Activated CD4-positive, alpha-beta T cell treated with anti-CD3 and anti-CD28 coated beads for 1 hour (primary cell): Measurements from ENCODE around the gene PINLYP.

Source experiments
- DNase-seq: peaks from one replicate; pipeline ENCODE4 v3.0.0-alpha.2; 2020

PINLYP gene

GRCh38 chr19:43551399-43552197, 24.0 kb upstream of the PINLYP start:
- no peak for DNase-seq

- no peak for DNase-seq
Measured at GRCh38 chr19:43552198-43552450, 23.5 kb upstream of the PINLYP start.

- no peak for DNase-seq
Measured at GRCh38 chr19:43552616-43553015, 23.0 kb upstream of the PINLYP start.

- DNase-seq = no peak
Measured at GRCh38 chr19:43553656-43554055, 21.9 kb upstream of the PINLYP start.

- no peak for DNase-seq
Measured at GRCh38 chr19:43554317-43554895, 21.2 kb upstream of the PINLYP start.

GRCh38 chr19:43555185-43555770, 20.3 kb upstream of the PINLYP start:
- peak; percentile 70 for DNase-seq

- no peak for DNase-seq
Measured at GRCh38 chr19:43560687-43561086, 14.9 kb upstream of the PINLYP start.

- no peak for DNase-seq
Measured at GRCh38 chr19:43561139-43561970, 14.2 kb upstream of the PINLYP start.

- DNase-seq = no peak
Measured at GRCh38 chr19:43562226-43562697, 13.3 kb upstream of the PINLYP start.

GRCh38 chr19:43562698-43563241, 12.8 kb upstream of the PINLYP start:
- DNase-seq = peak; percentile 62

- DNase-seq = no peak
Measured at GRCh38 chr19:43563816-43564457, 11.7 kb upstream of the PINLYP start.

GRCh38 chr19:43564800-43565199, 10.8 kb upstream of the PINLYP start:
- no peak for DNase-seq

- DNase-seq = no peak
Measured at GRCh38 chr19:43569657-43570056, 5.9 kb upstream of the PINLYP start.

- no peak for DNase-seq
Measured at GRCh38 chr19:43570174-43570791, 5.3 kb upstream of the PINLYP start.

- DNase-seq = no peak
Measured at GRCh38 chr19:43572171-43572588, 3.4 kb upstream of the PINLYP start.

GRCh38 chr19:43574424-43575155, 1.0 kb upstream of the PINLYP start:
- no peak for DNase-seq

- no peak for DNase-seq
Measured at GRCh38 chr19:43575955-43576878, 616 bp downstream of the PINLYP start.

GRCh38 chr19:43578787-43579186, 3.2 kb downstream of the PINLYP start:
- no peak for DNase-seq

GRCh38 chr19:43581467-43581866, 5.9 kb downstream of the PINLYP start:
- DNase-seq = no peak

- no peak for DNase-seq
Measured at GRCh38 chr19:43582495-43582894, 6.9 kb downstream of the PINLYP start.
